Activated naive CD4-positive, alpha-beta T cell treated with anti-CD3 and anti-CD28 coated beads, Interleukin-2, amount 50 U/mL, for 72 hours (primary cell): ENCODE results near the gene NT5C3B. TPM values are rescaled to one million over a fixed set of nuclear protein-coding genes. Genes with fewer than 3 reads are reported as not detected.

Experiments used
- ATAC-seq, 2 donors: fragments of 150-1000 bp; cut with Tn5 transposase; 2 replicates each; pipeline ENCODE4 v1.10.0; 2021; ENCODE audit warnings: mild to moderate bottlenecking in 2 of 2, moderate library complexity in 2 of 2
- DNase-seq, 2 donors: peaks; one replicate each; pipeline ENCODE4 v3.0.0; 2021 to 2022; ENCODE audit warnings: low spot score in 2 of 2
- H3K27ac Mint-ChIP-seq, 2 donors: one replicate each; pipeline ENCODE4 v1.8.0; 2022; ENCODE audit warnings: mild to moderate bottlenecking in 2 of 2, mixed read lengths in 2 of 2
- H3K36me3 Mint-ChIP-seq, 2 donors: one replicate each; pipeline ENCODE4 v1.8.0; 2022; ENCODE audit warnings: mixed read lengths in 2 of 2
- H3K9me3 Mint-ChIP-seq, 2 donors: one replicate each; pipeline ENCODE4 v1.8.0; 2022; ENCODE audit warnings: mixed read lengths in 2 of 2
- total RNA-seq, 2 donors: library from RNA; stranded (reverse); gene quantifications; one replicate each; pipeline ENCODE4 v1.2.3, GENCODE V29; 2022

Gene NT5C3B
- total RNA-seq, 2 donors from 2014 or later: 52.4 to 62.1 TPM

- no peak overlapping the region for H3K27ac Mint-ChIP-seq
- H3K9me3 Mint-ChIP-seq: no peaks in the 10 kb centered on the region
- ATAC-seq (no peak), DNase-seq (no peak)
- H3K36me3 Mint-ChIP-seq: no peaks in the 10 kb centered on the region
These were observed 14.3 kb downstream of the NT5C3B start for GRCh38 chr17:41821776-41822175.

- no peak for ATAC-seq
- no peaks in the 10 kb centered on the region for H3K9me3 Mint-ChIP-seq
- no peak for DNase-seq
- peak overlapping the region in 1 of 2 donors; percentile 14 for H3K27ac Mint-ChIP-seq
- H3K36me3 Mint-ChIP-seq: no peaks in the 10 kb centered on the region
These were observed 18.0 kb downstream of the NT5C3B start for GRCh38 chr17:41818024-41818423.

GRCh38 chr17:41816637-41817320 is 19.3 kb downstream of the NT5C3B start:
- Mint-ChIP-seq H3K27ac (no peak overlapping the region), H3K36me3 (no peaks in the 10 kb centered on the region), H3K9me3 (no peaks in the 10 kb centered on the region)
- ATAC-seq (no peak), DNase-seq (no peak)

- no peak overlapping the region for H3K27ac Mint-ChIP-seq
These were observed 21.8 kb downstream of the NT5C3B start for GRCh38 chr17:41814195-41814594.

DNA sequence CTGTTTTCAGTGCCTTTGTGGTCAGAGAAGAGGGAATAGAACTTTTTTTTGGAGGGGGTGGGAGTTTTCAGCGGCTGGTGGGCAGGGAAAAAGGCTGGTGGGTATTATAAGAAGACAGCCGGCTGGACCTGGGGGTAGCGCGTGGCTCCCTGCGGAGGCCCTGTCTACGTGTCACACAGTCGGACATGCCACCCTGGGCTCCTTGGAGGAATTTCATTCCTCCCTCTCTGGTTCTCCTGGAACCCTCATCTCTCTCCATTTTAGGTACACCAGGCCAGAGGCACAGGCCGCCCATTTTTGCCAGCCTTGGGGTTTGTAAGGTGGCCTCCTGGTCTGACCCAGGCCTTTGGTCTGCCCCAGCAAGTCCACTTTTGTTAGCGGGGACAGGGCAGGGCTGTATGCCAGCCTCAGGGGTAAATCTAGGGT is 22.3 kb downstream of the NT5C3B start:
- ATAC-seq (no peak), DNase-seq (no peak)
- no peak overlapping the region for H3K27ac Mint-ChIP-seq
- H3K9me3 Mint-ChIP-seq: no peaks in the 10 kb centered on the region
- H3K36me3 Mint-ChIP-seq: no peaks in the 10 kb centered on the region

More at GRCh38 chr17:41814195-41814594, 21.8 kb downstream of the NT5C3B start:
- Mint-ChIP-seq H3K36me3 (no peaks in the 10 kb centered on the region), H3K9me3 (no peaks in the 10 kb centered on the region)
- DNase-seq (no peak), ATAC-seq (no peak)

DNA sequence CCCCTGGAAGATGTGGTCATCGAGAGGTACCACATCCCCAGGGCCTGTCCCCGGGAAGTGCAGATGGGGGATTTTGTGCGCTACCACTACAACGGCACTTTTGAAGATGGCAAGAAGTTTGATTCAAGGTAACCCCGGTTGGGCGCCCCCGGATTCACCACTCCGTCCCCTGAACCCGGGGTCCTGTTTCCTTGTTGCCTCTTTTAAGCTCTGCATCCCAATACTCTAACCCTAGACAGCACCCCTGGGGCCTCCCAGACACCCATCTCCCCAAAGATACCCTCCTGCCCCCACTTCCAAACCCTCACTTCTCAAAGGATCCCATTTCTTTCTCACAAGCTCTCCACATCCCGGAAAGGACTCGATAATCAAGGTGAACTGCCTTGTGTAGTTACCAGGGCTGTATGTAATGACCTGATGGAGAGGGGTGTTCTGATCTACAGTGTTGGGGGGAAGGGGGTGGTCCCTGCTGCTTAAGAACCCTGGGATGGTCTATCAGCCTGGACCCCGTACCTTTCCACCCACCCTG is 22.8 kb downstream of the NT5C3B start:
- DNase-seq: no peak
- H3K27ac Mint-ChIP-seq: no peak overlapping the region
- no peaks in the 10 kb centered on the region for H3K36me3 Mint-ChIP-seq
- H3K9me3 Mint-ChIP-seq: no peaks in the 10 kb centered on the region
- no peak for ATAC-seq

DNA sequence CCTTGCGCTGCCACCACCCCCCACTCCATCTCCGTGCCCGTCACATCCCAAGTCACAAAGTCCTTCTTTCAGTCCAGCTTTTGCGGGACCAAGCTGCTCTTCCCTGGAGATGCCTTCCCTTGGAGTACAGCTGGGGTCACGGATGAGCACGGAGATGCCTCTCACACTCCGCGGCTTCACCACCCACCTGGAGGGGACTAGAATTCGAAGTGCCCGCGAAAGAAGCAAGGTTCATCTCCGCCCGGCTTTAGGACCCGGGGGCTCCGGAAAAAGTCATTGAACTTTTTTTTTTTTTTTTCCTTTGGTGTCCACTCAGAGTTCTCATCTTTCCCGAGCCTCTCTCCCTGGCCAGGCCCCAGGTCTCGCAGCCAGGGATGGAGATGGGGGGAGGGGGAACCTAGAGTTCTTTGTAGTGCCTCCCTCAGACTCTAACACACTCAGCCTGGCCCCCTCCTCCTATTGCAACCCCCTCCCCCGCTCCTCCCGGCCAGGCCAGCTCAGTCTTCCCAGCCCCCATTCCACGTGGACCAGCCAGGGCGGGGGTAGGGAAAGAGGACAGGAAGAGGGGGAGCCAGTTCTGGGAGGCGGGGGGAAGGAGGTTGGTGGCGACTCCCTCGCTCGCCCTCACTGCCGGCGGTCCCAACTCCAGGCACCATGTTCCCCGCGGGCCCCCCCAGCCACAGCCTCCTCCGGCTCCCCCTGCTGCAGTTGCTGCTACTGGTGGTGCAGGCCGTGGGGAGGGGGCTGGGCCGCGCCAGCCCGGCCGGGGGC is 23.5 kb downstream of the NT5C3B start, which contains the start of gene FKBP10:
Gene FKBP10, plus strand, starts transcription at position 624 of the 771 bp plus-strand sequence. Its CDS starts 31 bp downstream, at position 655.
- ATAC-seq (peak in 1 of 2 donors; percentile 8), DNase-seq (peak in 1 of 2 donors; percentile 41)
- Mint-ChIP-seq H3K9me3 (no peaks in the 10 kb centered on the region), H3K27ac (no peak within 1 kb of the TSS), H3K36me3 (no peaks in the 10 kb centered on the region)

DNA sequence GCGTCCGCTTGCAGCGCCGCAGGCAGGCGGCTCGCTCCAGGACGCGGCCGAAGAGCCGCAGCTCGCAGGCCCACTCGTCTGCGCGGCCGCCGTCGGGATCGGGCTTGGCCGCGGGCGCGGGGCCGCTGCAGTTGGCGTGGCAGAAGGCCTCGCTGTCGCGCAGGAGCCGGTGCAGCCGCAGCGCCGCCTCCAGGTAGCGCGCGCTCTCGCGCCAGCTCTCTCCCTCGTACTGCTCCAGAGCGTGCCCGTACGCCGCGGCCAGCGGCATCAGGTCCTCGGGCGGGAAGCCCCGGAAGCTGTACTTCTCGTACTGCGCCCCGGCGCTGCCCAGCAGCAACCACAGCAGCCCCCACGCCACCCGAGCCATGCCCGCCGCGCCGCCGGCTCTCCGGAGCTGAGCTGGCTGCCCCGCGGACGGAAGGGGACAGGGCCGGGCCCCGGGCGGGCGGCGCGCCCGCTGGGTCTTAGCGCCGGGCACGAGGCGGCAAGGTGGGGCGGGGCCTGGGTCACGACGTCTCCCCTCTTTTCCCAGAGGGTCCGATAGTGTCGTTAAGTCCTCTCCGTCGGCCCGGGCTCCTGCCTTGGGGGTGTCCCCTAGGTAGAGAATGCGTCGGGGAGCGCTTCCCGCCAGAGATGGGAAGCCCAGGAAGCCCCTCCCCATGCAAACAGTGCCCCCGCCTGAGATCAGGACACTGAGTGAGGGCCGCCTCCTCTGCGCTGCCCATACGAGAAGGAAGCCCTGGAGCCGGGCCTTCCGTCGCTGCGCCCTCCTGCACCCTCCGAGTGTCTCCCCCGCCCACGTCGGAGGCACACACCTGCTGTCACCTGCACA is 24.3 kb downstream of the NT5C3B start, which contains the start of gene P3H4:
Gene P3H4, minus strand, starts transcription at position 401 of the 832 bp plus-strand sequence. Its CDS starts 34 bp downstream, at position 367.
- ATAC-seq (peak; percentile 91 to 92), DNase-seq (peak; percentile 74 to 75)
- Mint-ChIP-seq H3K27ac (no peak within 1 kb of the TSS), H3K9me3 (no peaks in the 10 kb centered on the region), H3K36me3 (no peaks in the 10 kb centered on the region)

GRCh38 chr17:41810659-41811548 is 25.1 kb downstream of the NT5C3B start:
- H3K36me3 Mint-ChIP-seq: no peaks in the 10 kb centered on the region
- H3K27ac Mint-ChIP-seq: no peak overlapping the region
- no peak for DNase-seq
- peak; percentile 30 to 42 for ATAC-seq
- H3K9me3 Mint-ChIP-seq: no peaks in the 10 kb centered on the region

GRCh38 chr17:41806685-41807445 is 29.2 kb downstream of the NT5C3B start:
- Mint-ChIP-seq H3K36me3 (no peaks in the 10 kb centered on the region), H3K9me3 (no peaks in the 10 kb centered on the region), H3K27ac (peak overlapping the region in 1 of 2 donors; percentile 11)
- ATAC-seq (no peak), DNase-seq (no peak)

GRCh38 chr17:41803049-41804020 is 32.7 kb downstream of the NT5C3B start:
- no peak overlapping the region for H3K27ac Mint-ChIP-seq

GRCh38 chr17:41801374-41802271 is 34.4 kb downstream of the NT5C3B start:
- H3K27ac Mint-ChIP-seq: no peak overlapping the region
- no peaks in the 10 kb centered on the region for H3K9me3 Mint-ChIP-seq
- no peaks in the 10 kb centered on the region for H3K36me3 Mint-ChIP-seq
- DNase-seq (peak; percentile 65 to 81), ATAC-seq (peak; percentile 85 to 92)

More at GRCh38 chr17:41803049-41804020, 32.7 kb downstream of the NT5C3B start:
- Mint-ChIP-seq H3K36me3 (no peaks in the 10 kb centered on the region), H3K9me3 (no peaks in the 10 kb centered on the region)
- no peak for DNase-seq
- ATAC-seq: no peak
